ENCODE results near the gene PGM5. TPM values are rescaled to one million over a fixed set of nuclear protein-coding genes. Genes with fewer than 3 reads are reported as not detected.

Gene PGM5
- total and polyA plus RNA-seq, 2 of the 4 experiments (the other 2 are of a cell fraction): 8.3 to 14.7 TPM

- BruUV-seq (replicated peaks): no TSS peak
- CTCF ChIA-PET: no interaction called here
Observed at GRCh38 chr9:68476847-68477246, 120.4 kb downstream of the PGM5 start.

More at GRCh38 chr9:68476847-68477246, 120.4 kb downstream of the PGM5 start:
- POLR2A ChIA-PET (ENCODE audit: unreplicated experiment): interaction anchor here (0.7 kb wide), 1 partner anchor 19 kb away, joined by 3 read pairs; no protein-coding TSS in a partner anchor
- Histone ChIP-seq H2BK15ac (ENCODE audit: low read depth, low read length) (no peak overlapping the region), H3K4me2 (ENCODE audit: low read depth, low read length) (no peak overlapping the region), H3K23ac (ENCODE audit: low read depth, low read length) (no peak overlapping the region), H3K9me1 (ENCODE audit: insufficient read depth, low read length) (no peaks in the 10 kb centered on the region), H4K8ac (ENCODE audit: low read depth in 2 of 2, low read length in 2 of 2) (no peak overlapping the region), H4K91ac (ENCODE audit: insufficient read depth, low read depth, low read length) (no peak overlapping the region), H2AFZ (replicated peaks; ENCODE audit: low read length, poor library complexity) (no peak overlapping the region), H3K14ac (replicated peaks; ENCODE audit: low read depth, low read length) (no peak overlapping the region), H3K4ac (ENCODE audit: low read depth, low read length) (no peak overlapping the region), H2AK5ac (ENCODE audit: low read depth, low read length) (no peak overlapping the region), H3K9me3 (ENCODE audit: control insufficient read depth, insufficient read depth, low read length) (no peaks in the 10 kb centered on the region), H4K20me1 (ENCODE audit: insufficient read depth, low read length) (no peaks in the 10 kb centered on the region), H3K4me3 (ENCODE audit: insufficient read depth, low read depth, low read length) (no peak overlapping the region), H3K27me3 (ENCODE audit: control insufficient read depth, insufficient read depth, low read length) (no peaks in the 10 kb centered on the region), H2BK20ac (ENCODE audit: low read depth, low read length) (no peak overlapping the region), H2AK9ac (replicated peaks; ENCODE audit: low read depth, low read length, poor library complexity) (no peak overlapping the region), H2BK5ac (ENCODE audit: low read depth, low read length, poor library complexity, severe bottlenecking) (no peak overlapping the region), H3K9ac (ENCODE audit: low read depth, low read length) (no peak overlapping the region), H2BK120ac (ENCODE audit: low read depth, low read length) (no peak overlapping the region), H3K56ac (ENCODE audit: extremely low read depth, insufficient read depth, low read length) (no peak overlapping the region), H3K18ac (ENCODE audit: low read depth, low read length) (no peak overlapping the region), H3K4me1 (ENCODE audit: control insufficient read depth, insufficient read depth, low read length) (peaks cover 6% of the 10 kb centered on the region), H3K27ac (ENCODE audit: insufficient read depth, low read length) (no peak overlapping the region), H3K79me1 (ENCODE audit: low read depth in 1 of 2, low read length in 2 of 2) (no peaks in the 10 kb centered on the region), H4K5ac (ENCODE audit: low read depth, low read length) (no peak overlapping the region), H3K36me3 (ENCODE audit: control insufficient read depth, insufficient read depth, low read length) (no peaks in the 10 kb centered on the region)
- ATAC-seq (ENCODE audit: low read depth) (no peak), DNase-seq (no peak)
- TF ChIP-seq CHD1 (IDR thresholded peaks at IDR 0.05; ENCODE audit: low read depth, low read length) (no peak), CEBPB (IDR thresholded peaks at IDR 0.05; ENCODE audit: low read depth, low read length) (no peak), NFE2L2 (IDR thresholded peaks at IDR 0.05; ENCODE audit: low read depth, low read length) (no peak), RAD21 (IDR thresholded peaks at IDR 0.05; ENCODE audit: low read length) (no peak), POLR2A (IDR thresholded peaks at IDR 0.05; ENCODE audit: low read depth, low read length) (no peak), BHLHE40 (IDR thresholded peaks at IDR 0.05; ENCODE audit: low read depth, low read length) (no peak), RCOR1 (IDR thresholded peaks at IDR 0.05; ENCODE audit: insufficient replicate concordance, low read length) (no peak), MAFK (IDR thresholded peaks at IDR 0.05; ENCODE audit: low read depth, low read length) (no peak), CTCF (conservative IDR thresholded peaks at IDR 0.05; ENCODE audit: low read depth, low read length) (no peak), MAZ (IDR thresholded peaks at IDR 0.05; ENCODE audit: borderline replicate concordance, low read depth, low read length) (no peak), ELK1 (IDR thresholded peaks at IDR 0.05; ENCODE audit: borderline replicate concordance, low read depth, low read length) (no peak)
- TF ChIP-seq, protein P1, sequence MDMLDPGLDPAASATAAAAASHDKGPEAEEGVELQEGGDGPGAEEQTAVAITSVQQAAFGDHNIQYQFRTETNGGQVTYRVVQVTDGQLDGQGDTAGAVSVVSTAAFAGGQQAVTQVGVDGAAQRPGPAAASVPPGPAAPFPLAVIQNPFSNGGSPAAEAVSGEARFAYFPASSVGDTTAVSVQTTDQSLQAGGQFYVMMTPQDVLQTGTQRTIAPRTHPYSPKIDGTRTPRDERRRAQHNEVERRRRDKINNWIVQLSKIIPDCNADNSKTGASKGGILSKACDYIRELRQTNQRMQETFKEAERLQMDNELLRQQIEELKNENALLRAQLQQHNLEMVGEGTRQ (IDR thresholded peaks at IDR 0.05; ENCODE audit: low read depth, low read length): no peak
- dilution Hi-C loops (cut with HindIII; ENCODE audit: low sequenced_read_pairs, unreplicated experiment): no loop called here
- in situ Hi-C loops (cut with MboI; ENCODE audit: low sequenced_read_pairs): no loop called here
- WGBS, 2 experiments (ENCODE audit: extremely low coverage in 2 of 2, insufficient read length in 1 of 2): no CpG with 5 or more reads among the region's 2 CpGs
- intact Hi-C loops (cut with micrococcal nuclease): no loop called here
